Parathyroid adenoma (tissue), 2 donors: ENCODE results near the gene DROSHA.

Experiments used
- H2AFZ ChIP-seq: fragments of 300-600 bp; sonication (generic); one replicate; pipeline ENCODE4 v1.7.0; 2017; ENCODE audit warnings: antibody characterized with exemption, mild to moderate bottlenecking
- H3K27ac ChIP-seq: fragments of 300-600 bp; sonication (generic); one replicate; pipeline ENCODE4 v1.7.0; 2017
- H3K27me3 ChIP-seq: fragments of 300-600 bp; sonication (generic); one replicate; pipeline ENCODE4 v1.7.0; 2017; ENCODE audit warnings: low read length; ENCODE audit not compliant: control insufficient read depth, insufficient read depth
- H3K36me3 ChIP-seq: fragments of 300-600 bp; sonication (generic); one replicate; pipeline ENCODE4 v1.7.0; 2017; ENCODE audit warnings: low read length; ENCODE audit not compliant: control insufficient read depth, insufficient read depth
- H3K4me1 ChIP-seq: fragments of 300-600 bp; sonication (generic); one replicate; pipeline ENCODE4 v1.7.0; 2017; ENCODE audit warnings: control low read depth
- H3K4me2 ChIP-seq: fragments of 300-600 bp; sonication (generic); one replicate; pipeline ENCODE4 v1.7.0; 2017; ENCODE audit warnings: low read length
- H3K4me3 ChIP-seq: fragments of 300-600 bp; sonication (generic); one replicate; pipeline ENCODE4 v1.7.0; 2017; ENCODE audit warnings: low read depth, low read length
- H3K79me2 ChIP-seq: fragments of 300-600 bp; sonication (generic); one replicate; pipeline ENCODE4 v1.7.0; 2017; ENCODE audit warnings: control low read depth
- H3K9ac ChIP-seq: fragments of 300-600 bp; sonication (generic); one replicate; pipeline ENCODE4 v1.7.0; 2017; ENCODE audit warnings: mild to moderate bottlenecking
- H3K9me3 ChIP-seq: fragments of 300-600 bp; sonication (generic); one replicate; pipeline ENCODE4 v1.7.0; 2017; ENCODE audit warnings: low read length; ENCODE audit not compliant: control insufficient read depth
- CTCF ChIP-seq: fragments of 300-600 bp; sonication (generic); IDR thresholded peaks from one replicate; pipeline ENCODE4 v1.7.0; 2017; ENCODE audit warnings: antibody characterized with exemption, mild to moderate bottlenecking
- donor health status: primary hyperparathyroidism.

Gene DROSHA

GRCh38 chr5:31561946-31562345, 30.1 kb upstream of the DROSHA start:
- Histone ChIP-seq H3K9ac (no peak overlapping the region), H3K27me3 (no peaks in the 10 kb centered on the region), H3K79me2 (no peaks in the 10 kb centered on the region), H3K4me2 (no peak overlapping the region), H3K36me3 (no peaks in the 10 kb centered on the region), H3K4me3 (no peak overlapping the region), H3K9me3 (no peaks in the 10 kb centered on the region), H3K4me1 (no peaks in the 10 kb centered on the region), H2AFZ (no peak overlapping the region), H3K27ac (no peak overlapping the region)
- no peak for TF ChIP-seq CTCF

DNA sequence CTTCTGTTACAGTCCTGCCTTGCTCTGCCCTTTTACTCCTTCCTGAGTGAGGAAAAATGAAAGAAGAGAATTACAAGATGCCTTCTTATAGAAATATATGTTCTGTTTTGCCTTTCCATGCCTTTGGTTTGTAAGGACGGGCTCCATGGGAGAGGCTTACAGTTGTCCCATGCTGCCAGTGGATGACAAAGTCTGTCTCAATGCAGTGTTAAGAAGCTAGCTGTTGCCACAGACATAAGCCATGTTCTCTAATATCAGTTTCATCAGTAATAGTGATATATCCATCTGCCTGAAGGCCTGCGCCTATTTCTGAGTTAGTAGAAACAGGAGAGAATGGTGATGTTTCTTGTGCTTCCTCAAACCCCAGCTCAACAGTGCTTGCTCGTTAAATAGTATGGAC, 28.0 kb upstream of the DROSHA start:
- no peak overlapping the region for H3K4me2 ChIP-seq
- TF ChIP-seq CTCF = no peak
- H2AFZ ChIP-seq = no peak overlapping the region

GRCh38 chr5:31556461-31556860, 24.6 kb upstream of the DROSHA start:
- Histone ChIP-seq H3K4me1 (no peaks in the 10 kb centered on the region), H2AFZ (no peak overlapping the region), H3K4me3 (no peak overlapping the region), H3K79me2 (no peaks in the 10 kb centered on the region), H3K4me2 (no peak overlapping the region), H3K36me3 (no peaks in the 10 kb centered on the region), H3K9me3 (no peaks in the 10 kb centered on the region), H3K27ac (no peak overlapping the region), H3K9ac (no peak overlapping the region), H3K27me3 (no peaks in the 10 kb centered on the region)
- TF ChIP-seq CTCF = no peak

More for the DNA sequence above, 28.0 kb upstream of the DROSHA start:
- no peaks in the 10 kb centered on the region for H3K79me2 ChIP-seq
- no peak overlapping the region for H3K27ac ChIP-seq
- no peaks in the 10 kb centered on the region for H3K27me3 ChIP-seq
- no peaks in the 10 kb centered on the region for H3K4me1 ChIP-seq
- no peaks in the 10 kb centered on the region for H3K9me3 ChIP-seq
- H3K4me3 ChIP-seq = no peak overlapping the region
- no peaks in the 10 kb centered on the region for H3K36me3 ChIP-seq
- H3K9ac ChIP-seq = no peak overlapping the region

DNA sequence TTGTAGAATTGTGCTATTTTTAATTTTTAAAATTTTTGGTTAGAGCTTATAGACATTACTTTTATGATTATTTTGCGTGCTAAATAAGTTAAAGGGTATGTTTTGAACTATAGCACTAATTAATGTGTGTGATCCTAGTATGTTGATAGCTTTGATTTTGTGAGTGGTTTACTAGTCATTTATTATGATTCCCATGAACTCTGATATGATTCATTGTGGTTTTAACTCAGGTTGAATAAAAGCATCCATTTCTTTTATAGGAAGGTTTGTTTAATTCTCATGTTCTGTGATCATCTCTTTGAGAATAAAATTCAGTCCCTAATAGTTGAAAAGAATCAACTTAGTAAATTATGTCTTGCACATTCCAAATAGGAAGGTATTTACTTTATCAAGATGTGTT, 22.7 kb upstream of the DROSHA start:
- no peak overlapping the region for H2AFZ ChIP-seq
- no peaks in the 10 kb centered on the region for H3K27me3 ChIP-seq
- no peaks in the 10 kb centered on the region for H3K9me3 ChIP-seq
- TF ChIP-seq CTCF = no peak
- H3K36me3 ChIP-seq = no peaks in the 10 kb centered on the region
- no peaks in the 10 kb centered on the region for H3K79me2 ChIP-seq
- H3K4me1 ChIP-seq = no peaks in the 10 kb centered on the region
- H3K4me3 ChIP-seq = no peak overlapping the region
- H3K9ac ChIP-seq = no peak overlapping the region
- H3K27ac ChIP-seq = no peak overlapping the region
- H3K4me2 ChIP-seq = no peak overlapping the region

DNA sequence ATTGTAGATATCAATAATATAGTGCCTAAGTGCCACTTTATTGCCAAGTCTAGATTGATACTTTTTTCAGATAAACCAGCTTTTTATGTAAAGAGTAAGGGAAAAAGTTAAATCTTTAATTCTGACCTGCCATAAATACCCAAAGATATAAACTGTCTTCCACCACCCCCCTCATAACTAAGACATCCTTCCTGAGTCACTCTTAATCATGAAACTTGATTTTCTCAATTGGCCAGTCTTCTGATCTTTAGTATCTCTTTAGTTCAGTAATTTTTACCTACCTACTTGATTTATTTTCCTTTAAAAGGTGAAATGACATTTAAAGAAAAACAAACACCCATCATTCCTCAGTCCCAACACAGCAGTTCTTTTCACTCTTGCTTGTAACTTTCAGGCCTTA, 22.0 kb upstream of the DROSHA start:
- H2AFZ ChIP-seq = no peak overlapping the region
- no peak overlapping the region for H3K27ac ChIP-seq
- H3K27me3 ChIP-seq = no peaks in the 10 kb centered on the region
- TF ChIP-seq CTCF = no peak
- H3K79me2 ChIP-seq = no peaks in the 10 kb centered on the region
- H3K9me3 ChIP-seq = no peaks in the 10 kb centered on the region
- H3K4me2 ChIP-seq = no peak overlapping the region
- H3K9ac ChIP-seq = no peak overlapping the region
- H3K4me1 ChIP-seq = no peaks in the 10 kb centered on the region
- H3K4me3 ChIP-seq = no peak overlapping the region
- H3K36me3 ChIP-seq = no peaks in the 10 kb centered on the region
